Activated B cell treated with CpG ODN at 0.5 μM for 24 hours (primary cell): ENCODE results near the gene TIMP4. TPM values are rescaled to one million over a fixed set of nuclear protein-coding genes. Genes with fewer than 3 reads are reported as not detected.

Source experiments
- ATAC-seq: fragments of 200-7000 bp; cut with Tn5 transposase; one replicate; pipeline ENCODE4 v1.10.0; 2021; ENCODE audit warnings: low read depth, mild to moderate bottlenecking, moderate library complexity
- CTCF ChIA-PET: fragments of 350-600 bp; sonication (Branson Sonifier 250); formaldehyde crosslinking; loops from one replicate; lab custom pipeline; 2021; ENCODE audit warnings: antibody characterized with exemption; lab: Charles Lee
- POLR2A ChIA-PET: fragments of 350-600 bp; sonication (Branson Sonifier 250); formaldehyde crosslinking; loops from one replicate; lab custom pipeline; 2021; ENCODE audit warnings: antibody characterized with exemption; lab: Charles Lee
- DNase-seq: peaks from one replicate; pipeline ENCODE4 v3.0.0; 2022
- H3K27ac Mint-ChIP-seq: one replicate; pipeline ENCODE4 v1.8.0; 2020; ENCODE audit warnings: mixed read lengths
- H3K27me3 Mint-ChIP-seq: one replicate; pipeline ENCODE4 v1.8.0; 2021; ENCODE audit warnings: mixed read lengths
- H3K36me3 Mint-ChIP-seq: one replicate; pipeline ENCODE4 v1.8.0; 2021; ENCODE audit warnings: low read depth, mixed read lengths
- H3K4me1 Mint-ChIP-seq: one replicate; pipeline ENCODE4 v1.8.0; 2021; ENCODE audit warnings: mixed read lengths
- H3K4me3 Mint-ChIP-seq: one replicate; pipeline ENCODE4 v1.8.0; 2020; ENCODE audit warnings: mild to moderate bottlenecking, mixed read lengths
- H3K9me3 Mint-ChIP-seq: one replicate; pipeline ENCODE4 v1.8.0; 2020; ENCODE audit warnings: mixed read lengths
- CTCF ChIP-seq: fragments of 200-600 bp; IDR thresholded peaks from one replicate; pipeline ENCODE4 v1.8.0; 2022; ENCODE audit warnings: antibody characterized with exemption, mild to moderate bottlenecking
- intact Hi-C: fragments of 100-400 bp; cut with micrococcal nuclease; formaldehyde crosslinking; loops from one replicate; pipeline ENCODE4 v1.15.1; 2024
- total RNA-seq: library from RNA; stranded (reverse); gene quantifications from 2 replicates; pipeline ENCODE4 v1.2.3, GENCODE V29; 2022

Gene TIMP4
- not detected in 2 replicates for total RNA-seq

DNA sequence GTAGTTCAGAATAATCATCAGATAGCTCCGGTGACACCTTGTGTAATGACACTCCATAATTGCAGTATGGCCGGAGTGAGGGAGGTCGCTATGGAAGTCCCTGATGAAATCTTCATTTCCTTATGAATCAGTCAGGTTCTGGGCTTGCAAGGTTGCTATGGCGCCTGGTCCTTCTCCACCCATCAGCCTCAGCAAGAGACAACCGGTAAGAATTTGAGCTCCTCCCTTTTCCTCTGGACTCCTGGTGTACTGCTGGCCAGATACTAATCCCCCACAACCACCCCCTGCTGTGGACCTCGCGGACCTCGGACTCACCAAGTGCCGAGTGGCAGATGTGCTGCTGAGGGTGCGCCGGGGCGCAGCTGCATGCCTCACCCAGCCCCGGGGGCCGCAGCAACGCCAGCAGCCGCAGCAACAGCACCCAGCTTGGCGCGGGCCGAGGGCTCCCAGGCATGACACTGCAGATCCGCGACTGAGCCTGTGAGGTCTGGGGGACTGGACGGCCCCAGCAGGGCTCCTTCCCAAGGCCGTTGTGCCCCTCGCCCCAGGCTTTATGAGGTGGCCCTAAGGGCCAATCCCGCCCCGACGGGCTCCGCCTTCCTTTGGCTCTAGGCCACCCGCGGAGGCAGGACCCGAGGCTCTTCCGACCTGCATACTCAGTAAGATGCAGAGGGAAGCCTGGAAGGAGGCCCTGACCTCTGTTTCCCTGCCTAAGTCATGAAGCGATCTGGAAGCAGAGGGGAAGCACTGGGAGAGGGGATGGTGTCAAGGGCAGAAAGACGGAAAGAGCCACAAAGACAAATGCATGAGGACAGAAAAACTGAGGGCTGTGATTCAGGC, at the start of gene TIMP4:
Gene TIMP4, minus strand, starts transcription at position 526 of the 840 bp plus-strand sequence. Its CDS starts 72 bp downstream, at position 454.
- H3K4me3 Mint-ChIP-seq, result no peak within 1 kb of the TSS
- no peaks in the 10 kb centered on the region for H3K4me1 Mint-ChIP-seq
- no peak for TF ChIP-seq CTCF

DNA sequence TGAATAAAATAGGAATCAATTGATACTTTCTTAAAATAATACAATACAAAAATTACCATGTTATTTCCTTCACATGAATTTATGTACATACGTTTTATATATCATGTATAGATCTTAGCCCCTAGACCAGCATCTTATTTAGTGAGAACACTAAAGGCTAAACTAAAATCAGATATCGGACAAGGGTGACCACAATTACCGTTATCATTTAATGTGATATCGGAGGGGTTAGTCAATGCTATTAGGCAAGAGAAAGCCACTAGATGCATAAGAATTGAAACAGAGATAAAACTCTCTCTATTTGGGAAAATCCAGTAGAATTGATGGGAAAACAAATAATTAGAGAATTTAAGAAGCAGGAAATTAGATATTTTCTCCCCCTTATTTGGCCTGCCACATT, 46.5 kb upstream of the TIMP4 start:
- H3K4me1 Mint-ChIP-seq, result no peaks in the 10 kb centered on the region
- ChIA-PET POLR2A (no interaction called here), CTCF (no interaction called here)
- H3K27ac Mint-ChIP-seq, result no peak overlapping the region
- ATAC-seq (no peak), DNase-seq (no peak)
- H3K27me3 Mint-ChIP-seq, result peaks cover 3% of the 10 kb centered on the region
- no peaks in the 10 kb centered on the region for H3K36me3 Mint-ChIP-seq
- no peaks in the 10 kb centered on the region for H3K9me3 Mint-ChIP-seq
- intact Hi-C loops, result no loop called here
- no peak overlapping the region for H3K4me3 Mint-ChIP-seq
- TF ChIP-seq CTCF, result no peak

More for the DNA sequence above, at the start of gene TIMP4:
- POLR2A ChIA-PET, result no interaction called here
- intact Hi-C loops, result no loop called here
- no peak for DNase-seq
- ATAC-seq, result no peak
- Mint-ChIP-seq H3K27ac (no peak within 1 kb of the TSS), H3K36me3 (no peaks in the 10 kb centered on the region), H3K9me3 (no peaks in the 10 kb centered on the region), H3K27me3 (peaks cover 22% of the 10 kb centered on the region)
- CTCF ChIA-PET, result no interaction called here

DNA sequence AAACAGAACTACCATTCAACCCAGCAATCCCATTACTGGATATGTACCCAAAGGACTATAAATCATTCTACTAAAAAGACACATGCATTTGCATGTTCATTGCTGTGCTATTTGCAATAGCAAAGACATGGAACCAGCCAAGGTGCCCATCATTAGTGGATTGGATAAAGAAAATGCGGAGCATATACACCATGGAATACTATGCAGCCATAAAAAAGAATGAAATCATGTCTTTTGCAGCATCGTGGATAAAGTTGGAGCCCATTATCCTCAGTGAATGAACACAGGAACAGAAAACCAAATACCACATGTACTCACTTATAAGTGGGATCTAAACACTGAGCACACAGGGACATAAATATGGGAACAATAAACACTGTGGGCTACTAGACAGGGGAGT, 43.1 kb upstream of the TIMP4 start:
- Mint-ChIP-seq H3K4me1 (no peaks in the 10 kb centered on the region), H3K9me3 (no peaks in the 10 kb centered on the region), H3K27me3 (peaks cover 4% of the 10 kb centered on the region), H3K36me3 (no peaks in the 10 kb centered on the region), H3K4me3 (no peak overlapping the region), H3K27ac (no peak overlapping the region)
- intact Hi-C loops, result no loop called here
- DNase-seq, result no peak
- ChIA-PET CTCF (no interaction called here), POLR2A (no interaction called here)
- TF ChIP-seq CTCF, result no peak
- ATAC-seq, result no peak

DNA sequence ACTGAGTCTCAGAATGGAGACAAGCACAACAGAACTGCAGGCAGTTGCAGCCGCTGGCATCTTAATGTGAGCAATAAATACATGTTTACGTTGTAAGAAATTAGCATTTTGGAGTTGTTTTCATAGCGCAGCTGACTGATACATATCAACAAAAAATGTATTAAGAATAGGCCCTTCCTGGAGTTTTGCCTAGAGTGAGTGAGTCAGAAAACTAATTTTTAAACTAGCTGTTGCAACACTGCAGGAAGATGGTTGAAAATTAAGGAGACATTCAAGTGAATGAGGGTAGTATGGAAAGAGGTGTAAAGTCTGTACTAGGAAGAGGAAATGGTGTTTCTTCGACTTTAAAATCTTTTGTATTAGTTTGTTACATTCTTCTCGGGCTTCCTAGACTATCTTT, 39.6 kb upstream of the TIMP4 start:
- DNase-seq (no peak), ATAC-seq (no peak)
- POLR2A ChIA-PET, result no interaction called here
- no peak overlapping the region for H3K27ac Mint-ChIP-seq
- no peak for TF ChIP-seq CTCF
- CTCF ChIA-PET, result no interaction called here
- H3K36me3 Mint-ChIP-seq, result no peaks in the 10 kb centered on the region
- no peak overlapping the region for H3K4me3 Mint-ChIP-seq
- H3K9me3 Mint-ChIP-seq, result no peaks in the 10 kb centered on the region
- H3K27me3 Mint-ChIP-seq, result peaks cover 4% of the 10 kb centered on the region
- H3K4me1 Mint-ChIP-seq, result peaks cover 8% of the 10 kb centered on the region
- intact Hi-C loops, result no loop called here

DNA sequence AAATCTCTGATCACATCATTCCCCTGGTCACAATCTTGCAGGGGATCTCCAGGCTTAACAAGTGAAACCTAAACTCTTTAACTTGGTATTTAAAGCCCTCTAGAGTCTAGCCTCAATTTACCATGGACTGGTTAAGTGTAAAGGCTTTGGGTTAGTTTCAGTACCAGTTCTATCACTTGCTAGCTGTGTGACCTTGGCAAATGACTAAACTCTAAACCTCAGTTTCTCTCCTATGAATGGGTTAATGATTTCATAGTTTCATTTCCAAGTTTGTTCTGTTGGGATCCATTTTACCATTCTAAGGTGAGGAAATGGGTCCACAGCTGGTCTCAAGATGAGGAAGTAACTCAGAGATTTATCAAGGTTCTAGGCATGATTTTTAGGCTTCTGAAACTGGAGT, 38.8 kb upstream of the TIMP4 start:
- TF ChIP-seq CTCF, result no peak
- Mint-ChIP-seq H3K4me1 (peaks cover 8% of the 10 kb centered on the region), H3K27me3 (peaks cover 4% of the 10 kb centered on the region), H3K9me3 (no peaks in the 10 kb centered on the region), H3K27ac (no peak overlapping the region), H3K36me3 (no peaks in the 10 kb centered on the region), H3K4me3 (no peak overlapping the region)
- POLR2A ChIA-PET, result no interaction called here
- CTCF ChIA-PET, result interaction anchor here (0.7 kb wide), 1 partner anchor 14 kb away, joined by 3 read pairs; no protein-coding TSS in a partner anchor
- no peak for ATAC-seq
- no peak for DNase-seq
- intact Hi-C loops, result no loop called here
